A673 (cell line): Measurements from ENCODE around the gene ERGIC1. TPM values are rescaled to one million over a fixed set of nuclear protein-coding genes. Genes with fewer than 3 reads are reported as not detected.

Experiments
- BruUV-seq: library from RNA; stranded (reverse); fragments of 400-500 nt; replicated peaks from 2 replicates; lab custom pipeline; 2021; lab: Mats Ljungman, UMichigan
- CTCF ChIA-PET: fragments of 300-600 bp; sonication (Branson Sonifier 250); formaldehyde crosslinking; loops from one replicate; lab custom pipeline; 2022; ENCODE audit warnings: antibody characterized with exemption; lab: Charles Lee
- POLR2A ChIA-PET: fragments of 300-600 bp; sonication (Branson Sonifier 250); formaldehyde crosslinking; loops from one replicate; lab custom pipeline; 2022; ENCODE audit warnings: antibody characterized with exemption; ENCODE audit not compliant: low non-redundant PET; lab: Charles Lee
- DNase-seq: peaks from one replicate; pipeline ENCODE4 v3.0.0-alpha.2; 2015; ENCODE audit warnings: low spot score
- H3K27ac ChIP-seq: fragments of 200-600 bp; sonication (generic); 2 replicates; pipeline ENCODE4 v1.5.1; 2016; ENCODE audit warnings: mixed run types, low read depth, mild to moderate bottlenecking, mixed read lengths, antibody characterized with exemption, low read length; ENCODE audit not compliant: poor library complexity, severe bottlenecking
- H3K27me3 ChIP-seq: fragments of 200-600 bp; sonication (generic); replicated peaks from 2 replicates; pipeline ENCODE4 v1.6.1; 2017; ENCODE audit warnings: mixed run types, low read depth, mild to moderate bottlenecking, mixed read lengths, antibody characterized with exemption, low read length; ENCODE audit not compliant: insufficient read depth, poor library complexity
- H3K36me3 ChIP-seq: fragments of 200-600 bp; sonication (generic); 2 replicates; pipeline ENCODE4 v1.6.1; 2016; ENCODE audit warnings: mixed run types, mild to moderate bottlenecking, mixed read lengths, antibody characterized with exemption, low read length; ENCODE audit not compliant: insufficient read depth, poor library complexity, severe bottlenecking
- H3K4me1 ChIP-seq: fragments of 200-600 bp; sonication (generic); 2 replicates; pipeline ENCODE4 v1.6.1; 2017; ENCODE audit warnings: mixed run types, mild to moderate bottlenecking, mixed read lengths, antibody characterized with exemption, low read length; ENCODE audit not compliant: insufficient read depth, poor library complexity, severe bottlenecking
- H3K4me3 ChIP-seq: fragments of 200-600 bp; sonication (generic); 2 replicates; pipeline ENCODE4 v1.5.1; 2016; ENCODE audit warnings: low read depth, mixed run types, mild to moderate bottlenecking, mixed read lengths, low read length; ENCODE audit not compliant: poor library complexity, severe bottlenecking
- H3K9me3 ChIP-seq: fragments of 200-600 bp; sonication (generic); 2 replicates; pipeline ENCODE4 v1.6.1; 2016; ENCODE audit warnings: mixed run types, low read depth, mild to moderate bottlenecking, mixed read lengths, antibody characterized with exemption, low read length; ENCODE audit not compliant: poor library complexity, severe bottlenecking
- EZH2 ChIP-seq: fragments of 200-600 bp; sonication (generic); IDR thresholded peaks from 2 replicates; pipeline ENCODE4 v1.6.1; 2017; ENCODE audit warnings: borderline replicate concordance, low read depth, mild to moderate bottlenecking, mixed read lengths, antibody characterized with exemption, low read length; ENCODE audit not compliant: poor library complexity, severe bottlenecking
- intact Hi-C: fragments of 100-400 bp; cut with micrococcal nuclease; formaldehyde crosslinking; loops from one replicate; pipeline ENCODE4 v1.10.0; 2022; ENCODE audit not compliant: unreplicated experiment
- total RNA-seq: library from RNA; stranded (reverse); gene quantifications from 2 replicates; pipeline ENCODE4 v1.2.3, GENCODE V29; 2021
- TF ChIP-seq, protein P1 (sequence below): fragments of 300-800, 200-600 bp; sonication (generic); conservative IDR thresholded peaks from 2 replicates; pipeline ENCODE4 v1.5.1; 2017; ENCODE audit warnings: low read depth, mild to moderate bottlenecking, antibody characterized with exemption, low read length, moderate library complexity, mixed read lengths

ERGIC1 gene
- total RNA-seq, 1 experiment from 2014 or later, result 44.2 TPM

DNA sequence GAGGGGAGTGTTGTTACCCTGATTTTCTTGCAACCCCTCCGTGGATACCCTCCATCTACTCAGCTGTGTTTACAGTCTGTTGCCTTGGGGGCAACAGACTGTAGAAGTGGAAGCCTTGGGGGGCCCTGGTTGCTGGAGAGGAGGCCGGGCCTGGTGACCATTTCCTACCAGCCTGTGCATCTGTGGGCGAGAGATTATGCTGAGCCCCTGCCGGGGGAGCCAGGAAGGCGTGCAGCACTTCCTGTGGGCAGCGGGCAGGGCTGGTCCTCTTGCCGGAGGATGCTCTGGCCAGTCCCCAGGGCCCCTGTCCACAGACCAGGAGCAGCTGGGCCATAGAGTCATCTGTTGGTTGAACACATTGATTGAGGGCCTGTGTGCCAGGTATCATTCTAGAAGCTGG is 11.1 kb downstream of the ERGIC1 start:
- no peak for DNase-seq
- intact Hi-C loops, result no loop called here
- ChIA-PET POLR2A (no interaction called here), CTCF (no interaction called here)
- Histone ChIP-seq H3K4me1 (peaks cover 4% of the 10 kb centered on the region), H3K9me3 (no peaks in the 10 kb centered on the region), H3K27ac (no peak overlapping the region), H3K27me3 (no peaks in the 10 kb centered on the region), H3K36me3 (no peaks in the 10 kb centered on the region), H3K4me3 (no peak overlapping the region)
- TF ChIP-seq, protein P1, sequence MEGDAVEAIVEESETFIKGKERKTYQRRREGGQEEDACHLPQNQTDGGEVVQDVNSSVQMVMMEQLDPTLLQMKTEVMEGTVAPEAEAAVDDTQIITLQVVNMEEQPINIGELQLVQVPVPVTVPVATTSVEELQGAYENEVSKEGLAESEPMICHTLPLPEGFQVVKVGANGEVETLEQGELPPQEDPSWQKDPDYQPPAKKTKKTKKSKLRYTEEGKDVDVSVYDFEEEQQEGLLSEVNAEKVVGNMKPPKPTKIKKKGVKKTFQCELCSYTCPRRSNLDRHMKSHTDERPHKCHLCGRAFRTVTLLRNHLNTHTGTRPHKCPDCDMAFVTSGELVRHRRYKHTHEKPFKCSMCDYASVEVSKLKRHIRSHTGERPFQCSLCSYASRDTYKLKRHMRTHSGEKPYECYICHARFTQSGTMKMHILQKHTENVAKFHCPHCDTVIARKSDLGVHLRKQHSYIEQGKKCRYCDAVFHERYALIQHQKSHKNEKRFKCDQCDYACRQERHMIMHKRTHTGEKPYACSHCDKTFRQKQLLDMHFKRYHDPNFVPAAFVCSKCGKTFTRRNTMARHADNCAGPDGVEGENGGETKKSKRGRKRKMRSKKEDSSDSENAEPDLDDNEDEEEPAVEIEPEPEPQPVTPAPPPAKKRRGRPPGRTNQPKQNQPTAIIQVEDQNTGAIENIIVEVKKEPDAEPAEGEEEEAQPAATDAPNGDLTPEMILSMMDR, result no peak
- TF ChIP-seq EZH2, result no peak
- no TSS peak for BruUV-seq

DNA sequence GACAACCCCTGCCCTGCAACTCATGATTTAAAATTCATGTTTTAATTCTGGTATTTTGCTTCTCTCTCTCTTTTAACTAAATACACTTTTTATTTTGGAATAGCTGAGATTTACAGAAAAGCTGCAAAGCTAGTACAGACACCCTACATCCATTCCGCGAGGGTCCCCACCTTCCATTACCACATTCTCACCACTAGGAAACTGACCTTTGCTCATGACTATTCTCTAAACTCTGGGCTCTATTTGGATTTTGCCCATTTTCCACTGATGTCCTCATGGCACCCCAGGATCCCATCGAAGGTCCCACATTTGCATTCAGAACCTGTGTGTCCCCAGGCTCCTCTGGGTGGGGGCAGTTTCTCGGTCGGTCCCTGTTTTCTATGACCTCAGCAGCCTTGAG is 11.5 kb downstream of the ERGIC1 start:
- intact Hi-C loops, result no loop called here
- Histone ChIP-seq H3K27me3 (no peaks in the 10 kb centered on the region), H3K4me1 (peaks cover 4% of the 10 kb centered on the region), H3K27ac (no peak overlapping the region), H3K9me3 (no peaks in the 10 kb centered on the region), H3K4me3 (no peak overlapping the region), H3K36me3 (no peaks in the 10 kb centered on the region)
- BruUV-seq, result no TSS peak
- CTCF ChIA-PET, result no interaction called here
- POLR2A ChIA-PET, result no interaction called here
- DNase-seq, result no peak
- TF ChIP-seq, protein P1, result no peak
- no peak for TF ChIP-seq EZH2

DNA sequence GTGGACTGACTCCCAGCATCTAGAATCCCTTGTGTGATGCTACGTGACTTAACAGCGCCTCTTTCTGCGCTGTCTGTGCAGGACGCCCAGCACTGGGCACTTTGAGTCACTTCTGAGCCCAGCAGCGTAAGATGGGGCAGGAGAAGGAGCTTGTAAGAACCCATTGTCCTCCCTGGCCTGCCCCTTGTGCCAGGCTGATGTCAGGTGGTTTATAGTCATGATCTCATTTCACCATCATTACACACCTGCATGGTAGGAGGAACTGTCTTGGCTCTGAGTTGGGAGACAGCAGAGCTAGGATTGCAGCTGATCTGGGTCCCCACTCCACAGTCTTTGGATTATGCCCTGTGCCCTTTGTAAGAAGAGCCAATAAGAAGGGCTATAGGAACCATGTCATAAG is 12.2 kb downstream of the ERGIC1 start:
- no peak for TF ChIP-seq EZH2
- TF ChIP-seq, protein P1, result no peak
- H3K4me3 ChIP-seq, result no peak overlapping the region
- no TSS peak for BruUV-seq
- H3K27me3 ChIP-seq, result no peaks in the 10 kb centered on the region
- intact Hi-C loops, result no loop called here
- ChIA-PET POLR2A (no interaction called here), CTCF (no interaction called here)
- peaks cover 4% of the 10 kb centered on the region for H3K4me1 ChIP-seq
- DNase-seq, result no peak
- H3K36me3 ChIP-seq, result no peaks in the 10 kb centered on the region
- H3K27ac ChIP-seq, result no peak overlapping the region
- H3K9me3 ChIP-seq, result no peaks in the 10 kb centered on the region
